Prostate gland (tissue), 2 donors: ENCODE results near the gene CYP2C18.

Experiments used
- CTCF ChIP-seq, 4 experiments: fragments of 200-600 bp in 2 of 4; fragments of 450-650 bp in 2 of 4; sonication (generic) in 2 of 4; IDR thresholded peaks; 1 replicate in 3 of 4; 2 replicates in 1 of 4; pipeline ENCODE4 v1.5.1; 2016 to 2019; ENCODE audit warnings: antibody characterized with exemption in 4 of 4, mild to moderate bottlenecking in 2 of 4, moderate library complexity in 2 of 4
- POLR2A ChIP-seq: fragments of 450-650 bp; IDR thresholded peaks from one replicate; pipeline ENCODE4 v1.6.1; 2016; ENCODE audit warnings: antibody characterized with exemption, mild to moderate bottlenecking
- POLR2AphosphoS5 ChIP-seq: sonication (generic); formaldehyde crosslinking; IDR thresholded peaks from one replicate; pipeline ENCODE4 v1.6.1; 2017; ENCODE audit warnings: antibody characterized with exemption

- TF ChIP-seq CTCF (IDR thresholded peaks at IDR 0.05) (no peak), POLR2A (no peak), POLR2AphosphoS5 (no peak)
Measured at GRCh38 chr10:94757916-94758315, 74.4 kb downstream of the CYP2C18 start.
